ENCODE data around the gene TEC. TPM values are rescaled to one million over a fixed set of nuclear protein-coding genes. Genes with fewer than 3 reads are reported as not detected.

The TEC gene
- total and polyA plus RNA-seq, 9 of the 15 experiments (the other 6 are each of a cell fraction or from before 2014, with no cell fraction given): 5.3 to 14.7 (median 8.8) TPM

- POLR2A ChIA-PET: interaction anchor here (0.9 kb wide), 1 partner anchor 22 kb away, joined by 6 read pairs; no protein-coding TSS in a partner anchor
- no peaks in the 10 kb centered on the region; the same call in 1 of the 3 replicates for H3K36me3 ChIP-seq (ENCODE audit: control insufficient read depth, insufficient read depth, low read length)
- no peak overlapping the region for H3K4me3 ChIP-seq
- no peak for TF ChIP-seq SNRNP70 (optimal IDR thresholded peaks at IDR 0.05; ENCODE audit: low read depth, low read length)
- no peak for TF ChIP-seq E2F8 (IDR thresholded peaks at IDR 0.05; ENCODE audit: low read depth, partially characterized antibody)
- no peak for TF ChIP-seq MCM3 (IDR thresholded peaks at IDR 0.05)
- TF ChIP-seq ZBTB7A (IDR thresholded peaks at IDR 0.05; ENCODE audit: borderline replicate concordance, control insufficient read depth, low read depth, low read length): no peak
- TF ChIP-seq SMAD3 (CRISPR knock-in tag; conservative IDR thresholded peaks at IDR 0.05): no peak
- TF ChIP-seq NCOA2 (IDR thresholded peaks at IDR 0.05; ENCODE audit: partially characterized antibody in 2 of 2): no peak
- TF ChIP-seq CREB3 (tag; conservative IDR thresholded peaks at IDR 0.05; ENCODE audit: low read depth): no peak
- no peak for TF ChIP-seq MEF2A (IDR thresholded peaks at IDR 0.05; ENCODE audit: control insufficient read depth, low read depth, low read length)
- TF ChIP-seq ZNF766 (CRISPR knock-in tag; conservative IDR thresholded peaks at IDR 0.05): no peak
- TF ChIP-seq FOXK2 (conservative IDR thresholded peaks at IDR 0.05 in 1 of 2, IDR thresholded peaks at IDR 0.05 in 1 of 2; ENCODE audit: low read depth in 2 of 2): no peak
- no peak for TF ChIP-seq ZBTB8A (IDR thresholded peaks at IDR 0.05; ENCODE audit: partially characterized antibody)
- no peak for TF ChIP-seq CSDE1 (IDR thresholded peaks at IDR 0.05)
- TF ChIP-seq ATF4 (CRISPR knock-in tag; IDR thresholded peaks at IDR 0.05): no peak
- intact Hi-C loops (cut with micrococcal nuclease) (no loop called here), in situ Hi-C loops (cut with MboI) (no loop called here)
- H3K9ac ChIP-seq (ENCODE audit: insufficient read depth in 1 of 2, low read depth in 2 of 2, low read length in 2 of 2): no peak overlapping the region
- FAIRE-seq (no peak), ATAC-seq (no peak), DNase-seq (ENCODE audit: extremely low read depth in 1 of 4, low spot score in 3 of 4) (no peak)
- H3K27ac ChIP-seq (ENCODE audit: extremely low read depth, low read depth, low read length): no peak overlapping the region
- peaks cover 84% of the 10 kb centered on the region for H3K79me2 ChIP-seq (ENCODE audit: control insufficient read depth, insufficient read depth, low read length)
- no TSS peak for BruUV-seq (replicated peaks)
- peaks cover 14 to 15% of the 10 kb centered on the region in 2 experiments; a peak in 4 of 5 replicates for H3K4me1 ChIP-seq (replicated peaks in 1 of 2; ENCODE audit: control insufficient read depth in 2 of 2, insufficient read depth in 2 of 2, low read length in 2 of 2)
- H4K20me1 ChIP-seq (replicated peaks; ENCODE audit: control insufficient read depth, insufficient read depth, low read length): no peaks in the 10 kb centered on the region
- no peaks in the 10 kb centered on the region for H3K9me3 ChIP-seq (replicated peaks; ENCODE audit: control insufficient read depth, insufficient read depth, low read depth, low read length)
- WGBS (ENCODE audit: insufficient coverage, low coverage, missing lambda C conversion rate): 47% methylated on average over 1 of the region's 1 CpG
- no peak overlapping the region for H3K4me2 ChIP-seq (ENCODE audit: insufficient read depth, low read length)
- CTCF ChIA-PET (ENCODE audit: low intra/inter-chr PET ratio): no interaction called here
- H3K9me1 ChIP-seq (ENCODE audit: control insufficient read depth, insufficient read depth, low read length): no peaks in the 10 kb centered on the region
- H2AFZ ChIP-seq (ENCODE audit: low read depth, low read length): no peak overlapping the region
- no peaks in the 10 kb centered on the region for H3K27me3 ChIP-seq (ENCODE audit: control insufficient read depth in 2 of 2, insufficient read depth in 2 of 2, low read length in 2 of 2)
Observed at GRCh38 chr4:48259748-48260147, 9.9 kb downstream of the TEC start.

Measured in K562 (cell line).